ENCODE results near the gene ARGLU1. TPM values are rescaled to one million over a fixed set of nuclear protein-coding genes. Genes with fewer than 3 reads are reported as not detected.

ARGLU1 gene
- polyA plus RNA-seq, 3 donors, result 22.4 to 168 (median 27.2) TPM

DNA sequence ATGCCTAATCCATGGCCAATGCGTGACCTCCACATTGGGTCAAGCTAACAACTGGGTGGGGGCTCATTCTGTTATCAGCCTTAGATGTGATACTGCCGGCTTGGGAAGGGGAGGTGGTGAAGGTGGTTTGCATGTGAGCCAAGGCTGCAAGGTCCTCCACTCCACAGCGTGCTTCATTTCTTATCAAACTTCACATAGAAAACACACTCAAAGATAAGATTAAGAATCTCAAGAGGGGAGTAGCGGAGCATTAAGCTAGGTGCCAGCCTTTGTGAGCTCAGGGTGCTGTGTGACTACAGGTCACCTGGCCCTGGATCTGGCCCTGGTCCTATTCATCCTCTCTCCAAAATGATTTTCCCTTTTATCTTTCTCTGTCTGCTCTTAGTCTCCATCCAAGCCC, 13.3 kb upstream of the ARGLU1 start:
- Histone ChIP-seq H3K4me2 (replicated peaks; ENCODE audit: extremely low read depth, low read length, poor library complexity, severe bottlenecking) (no peak overlapping the region), H3K9ac (ENCODE audit: insufficient read depth, low read length, poor library complexity, severe bottlenecking) (no peak overlapping the region), H3K36me3 (replicated peaks in 1 of 2; ENCODE audit: control insufficient read depth in 1 of 2, insufficient read depth in 2 of 2, low read length in 2 of 2) (no peaks in the 10 kb centered on the region), H3K9me3 (replicated peaks in 1 of 2; ENCODE audit: control insufficient read depth in 1 of 2, insufficient read depth in 1 of 2, low read length in 2 of 2) (peaks cover 23 to 24% of the 10 kb centered on the region in 2 donors), H3K4me1 (ENCODE audit: control insufficient read depth in 1 of 2, insufficient read depth in 2 of 2, low read length in 2 of 2) (no peaks in the 10 kb centered on the region), H4K20me1 (ENCODE audit: insufficient read depth, low read length) (no peaks in the 10 kb centered on the region), H3K4me3 (replicated peaks in 1 of 3; ENCODE audit: low read depth in 2 of 3, low read length in 3 of 3) (no peak overlapping the region), H2AFZ (ENCODE audit: insufficient read depth, low read depth, low read length, poor library complexity, severe bottlenecking) (no peak overlapping the region), H3K27ac (ENCODE audit: low read depth in 1 of 2, low read length in 2 of 2) (no peak overlapping the region), H3K79me2 (ENCODE audit: insufficient read depth, low read length) (no peaks in the 10 kb centered on the region), H3K27me3 (ENCODE audit: control insufficient read depth in 2 of 2, insufficient read depth in 2 of 2, low read length in 2 of 2) (no peaks in the 10 kb centered on the region)
- H3K36me3 Mint-ChIP-seq, result no peaks in the 10 kb centered on the region
- H3K9me3 Mint-ChIP-seq, result peaks cover 13 to 30% (median 22%) of the 10 kb centered on the region in 7 donors
- peak overlapping the region in 1 of 7 donors; percentile 70 for H3K27ac Mint-ChIP-seq
- TF ChIP-seq, protein P1, sequence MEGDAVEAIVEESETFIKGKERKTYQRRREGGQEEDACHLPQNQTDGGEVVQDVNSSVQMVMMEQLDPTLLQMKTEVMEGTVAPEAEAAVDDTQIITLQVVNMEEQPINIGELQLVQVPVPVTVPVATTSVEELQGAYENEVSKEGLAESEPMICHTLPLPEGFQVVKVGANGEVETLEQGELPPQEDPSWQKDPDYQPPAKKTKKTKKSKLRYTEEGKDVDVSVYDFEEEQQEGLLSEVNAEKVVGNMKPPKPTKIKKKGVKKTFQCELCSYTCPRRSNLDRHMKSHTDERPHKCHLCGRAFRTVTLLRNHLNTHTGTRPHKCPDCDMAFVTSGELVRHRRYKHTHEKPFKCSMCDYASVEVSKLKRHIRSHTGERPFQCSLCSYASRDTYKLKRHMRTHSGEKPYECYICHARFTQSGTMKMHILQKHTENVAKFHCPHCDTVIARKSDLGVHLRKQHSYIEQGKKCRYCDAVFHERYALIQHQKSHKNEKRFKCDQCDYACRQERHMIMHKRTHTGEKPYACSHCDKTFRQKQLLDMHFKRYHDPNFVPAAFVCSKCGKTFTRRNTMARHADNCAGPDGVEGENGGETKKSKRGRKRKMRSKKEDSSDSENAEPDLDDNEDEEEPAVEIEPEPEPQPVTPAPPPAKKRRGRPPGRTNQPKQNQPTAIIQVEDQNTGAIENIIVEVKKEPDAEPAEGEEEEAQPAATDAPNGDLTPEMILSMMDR (IDR thresholded peaks at IDR 0.05), result no peak
- DNase-seq, result no peak
- no peak overlapping the region for H3K4me3 Mint-ChIP-seq
- intact Hi-C loops (cut with micrococcal nuclease), result no loop called here
- no peaks in the 10 kb centered on the region for H3K4me1 Mint-ChIP-seq
- peaks cover 0 to 4% (median 2%) of the 10 kb centered on the region in 3 donors for H3K27me3 Mint-ChIP-seq (ENCODE audit: low read depth in 3 of 3)
- 100% methylated on average over 1 of the region's 4 CpGs for WGBS (ENCODE audit: insufficient coverage)

DNA sequence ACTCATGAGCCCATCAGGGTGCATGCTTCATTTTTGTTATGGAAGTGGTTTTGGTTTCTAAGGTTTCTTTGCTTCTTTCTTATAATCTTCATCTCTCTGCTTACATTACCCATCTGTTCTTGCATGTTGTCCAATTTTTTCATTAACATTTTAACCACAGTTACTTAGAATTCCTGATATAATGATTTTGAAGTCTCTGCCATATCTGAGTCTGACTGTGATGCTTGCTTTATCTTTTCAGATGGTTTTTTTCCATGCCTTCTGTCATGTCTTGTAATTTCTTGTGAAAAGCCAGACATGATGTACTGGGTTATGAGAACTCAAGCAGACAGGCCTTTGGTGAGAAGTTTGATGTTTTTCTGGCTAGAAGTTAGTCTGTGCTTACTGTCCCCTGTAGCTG, 8.0 kb upstream of the ARGLU1 start:
- Histone ChIP-seq H3K36me3 (replicated peaks in 1 of 2; ENCODE audit: control insufficient read depth in 1 of 2, insufficient read depth in 2 of 2, low read length in 2 of 2) (no peaks in the 10 kb centered on the region), H3K4me2 (replicated peaks; ENCODE audit: extremely low read depth, low read length, poor library complexity, severe bottlenecking) (no peak overlapping the region), H3K27ac (ENCODE audit: low read depth in 1 of 2, low read length in 2 of 2) (no peak overlapping the region), H2AFZ (ENCODE audit: insufficient read depth, low read depth, low read length, poor library complexity, severe bottlenecking) (no peak overlapping the region), H3K9me3 (replicated peaks in 1 of 2; ENCODE audit: control insufficient read depth in 1 of 2, insufficient read depth in 1 of 2, low read length in 2 of 2) (no peaks in the 10 kb centered on the region), H3K4me1 (ENCODE audit: control insufficient read depth in 1 of 2, insufficient read depth in 2 of 2, low read length in 2 of 2) (no peaks in the 10 kb centered on the region), H3K4me3 (replicated peaks in 1 of 3; ENCODE audit: low read depth in 2 of 3, low read length in 3 of 3) (no peak overlapping the region), H4K20me1 (ENCODE audit: insufficient read depth, low read length) (no peaks in the 10 kb centered on the region), H3K27me3 (ENCODE audit: control insufficient read depth in 2 of 2, insufficient read depth in 2 of 2, low read length in 2 of 2) (no peaks in the 10 kb centered on the region), H3K79me2 (ENCODE audit: insufficient read depth, low read length) (no peaks in the 10 kb centered on the region), H3K9ac (ENCODE audit: insufficient read depth, low read length, poor library complexity, severe bottlenecking) (no peak overlapping the region)
- H3K27me3 Mint-ChIP-seq (ENCODE audit: low read depth in 3 of 3), result peaks cover 0 to 4% (median 0%) of the 10 kb centered on the region in 3 donors
- H3K4me1 Mint-ChIP-seq, result no peaks in the 10 kb centered on the region
- H3K9me3 Mint-ChIP-seq, result peaks cover 0 to 12% (median 5%) of the 10 kb centered on the region in 7 donors
- no peaks in the 10 kb centered on the region for H3K36me3 Mint-ChIP-seq
- no peak overlapping the region for H3K27ac Mint-ChIP-seq
- intact Hi-C loops (cut with micrococcal nuclease), result no loop called here
- TF ChIP-seq, protein P1 (IDR thresholded peaks at IDR 0.05), result no peak
- H3K4me3 Mint-ChIP-seq, result no peak overlapping the region
- no peak for DNase-seq

Measured in CD14-positive monocyte (primary cell).